Measurements from ENCODE around the gene ATP12A.
A peak's percentile ranks its signal among the peaks of the same experiment; 100 is the strongest.

Gene ATP12A

DNA sequence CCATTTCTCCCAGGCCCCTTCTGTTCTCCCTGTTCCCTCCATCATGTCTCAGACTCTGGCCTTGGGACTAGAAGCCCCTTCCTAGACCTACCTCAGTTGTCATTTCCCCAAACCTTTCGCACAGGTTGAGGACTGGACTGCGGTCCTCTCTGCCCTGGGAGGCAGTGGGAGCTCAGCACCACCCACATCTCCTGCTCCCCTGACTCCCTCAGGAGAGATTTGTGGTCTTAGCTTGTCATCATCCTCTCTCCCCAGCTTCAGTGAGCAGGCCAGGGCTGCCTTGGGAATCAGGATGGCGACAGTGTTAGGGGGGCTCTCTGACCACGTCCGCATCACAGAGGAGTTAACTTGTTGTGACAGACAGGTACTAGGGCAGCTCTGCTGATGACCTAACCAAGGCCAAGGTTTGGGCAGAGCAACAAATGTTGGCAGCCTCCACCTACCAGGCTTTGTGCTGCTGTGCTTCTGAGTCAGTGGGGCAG, 58.2 kb downstream of the ATP12A start:
- DNase-seq = no peak

DNA sequence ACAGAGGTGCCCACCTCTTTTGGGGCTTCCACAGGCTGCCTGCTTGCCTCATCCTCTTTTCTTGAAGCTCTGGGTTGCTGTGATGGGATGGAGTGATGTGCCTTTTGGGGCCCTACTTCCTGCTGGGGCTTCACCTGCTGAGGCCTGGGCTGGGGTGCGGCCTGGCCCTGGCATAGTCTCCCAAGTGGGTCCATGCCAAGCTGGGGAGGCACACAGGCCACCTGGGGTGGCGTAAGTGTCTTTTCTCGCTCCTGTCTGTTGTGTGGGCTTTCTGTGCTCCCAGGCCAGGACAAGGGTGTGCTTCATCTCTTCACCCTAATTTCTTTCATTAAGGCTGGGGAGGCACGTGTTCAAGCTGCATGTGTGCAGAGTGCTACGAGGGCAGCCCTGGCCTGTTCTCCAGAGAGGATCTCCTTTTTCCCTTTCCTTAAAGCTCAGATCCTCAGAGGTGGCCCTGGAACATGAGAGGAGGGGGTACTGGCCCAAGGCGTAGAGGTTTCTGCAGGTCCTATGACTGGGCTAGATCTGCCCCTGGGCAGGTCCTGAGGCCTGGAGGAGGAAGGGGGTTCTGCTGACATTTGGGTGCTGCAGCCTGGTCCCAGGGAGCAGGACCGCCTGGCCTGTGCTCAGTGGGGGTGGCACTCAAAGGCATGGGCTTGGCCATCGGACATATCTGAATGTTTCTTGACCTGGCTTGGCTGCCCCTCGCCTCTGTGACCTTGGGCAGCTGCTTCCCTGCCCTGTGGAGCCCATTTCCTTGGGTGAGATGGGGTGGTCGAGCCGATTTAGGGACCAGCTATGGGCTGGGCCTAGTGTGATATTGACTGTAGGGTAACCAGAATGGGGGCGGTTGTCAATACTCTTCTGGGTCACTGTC, 60.0 kb downstream of the ATP12A start:
- DNase-seq = no peak

DNA sequence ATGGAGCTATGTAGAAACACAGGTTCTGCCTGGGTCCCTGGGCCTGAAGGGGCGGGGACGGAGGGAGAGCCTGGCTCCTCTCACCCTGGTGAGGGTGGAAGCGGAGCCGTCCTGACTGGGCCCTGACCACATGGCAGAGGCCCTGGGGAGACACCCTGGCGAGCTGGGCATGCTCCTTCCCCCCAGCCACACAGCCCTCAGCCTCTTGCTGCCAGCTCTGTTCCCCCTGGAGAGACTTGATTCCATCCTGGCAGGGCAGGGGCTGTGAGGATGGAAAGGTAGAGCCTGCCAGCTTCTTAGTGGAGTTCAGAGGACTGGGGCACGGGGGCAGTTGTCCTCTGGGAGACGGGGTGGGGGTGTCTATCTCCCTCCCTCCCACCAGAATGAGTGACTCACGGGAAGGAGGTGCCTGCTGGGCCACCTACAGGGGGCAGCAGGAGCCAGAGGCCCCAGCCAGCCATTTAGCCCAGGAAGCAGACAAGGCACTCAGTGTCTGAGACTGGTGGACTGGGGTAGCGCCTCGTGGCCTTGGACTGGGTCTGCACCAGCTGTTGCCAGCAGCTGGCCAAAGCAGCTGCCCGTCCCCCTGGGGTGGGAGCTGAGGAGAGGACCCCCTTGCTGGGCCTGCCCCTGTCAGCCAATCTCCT, 60.9 kb downstream of the ATP12A start:
- DNase-seq = no peak

DNA sequence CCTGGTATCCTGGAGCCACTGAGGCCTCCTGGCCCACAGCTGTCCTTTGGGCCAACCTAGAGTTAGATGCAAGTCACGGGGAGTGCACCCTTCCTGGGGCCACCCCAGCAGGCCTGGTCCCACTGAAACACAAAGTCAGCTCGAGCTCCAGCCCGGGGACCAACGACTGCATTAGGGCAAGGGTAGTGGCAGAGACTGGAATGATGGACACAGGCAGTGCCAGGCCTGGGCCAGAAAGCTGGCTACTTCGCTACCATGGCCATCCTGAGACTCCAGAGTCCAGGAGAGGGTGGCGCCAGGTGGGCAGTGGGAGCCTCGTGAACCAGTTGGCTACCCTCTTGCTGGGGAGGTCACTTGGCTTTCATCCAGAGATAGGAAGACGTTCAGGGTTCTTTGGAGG, 61.6 kb downstream of the ATP12A start:
- no peak for DNase-seq

DNA sequence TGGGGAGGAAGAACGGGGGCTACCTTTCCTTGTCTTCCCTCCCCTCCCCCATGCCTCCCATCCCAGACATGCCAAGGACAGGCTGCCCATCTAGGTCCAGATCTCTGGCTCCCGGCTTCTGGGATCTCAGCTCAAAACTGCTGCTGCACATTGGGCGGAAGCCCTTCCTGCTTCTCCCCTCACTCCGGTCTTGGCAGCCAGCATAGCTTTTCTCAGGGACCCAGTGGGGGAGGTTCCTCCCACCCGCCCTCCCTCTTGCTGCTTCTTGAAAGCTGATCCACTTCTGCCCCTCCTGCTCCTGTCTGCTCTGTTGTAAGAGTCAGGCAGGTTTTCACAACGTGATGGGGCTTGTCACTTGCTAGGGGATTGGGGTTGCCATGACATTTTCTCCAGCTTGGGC, 62.1 kb downstream of the ATP12A start:
- DNase-seq = peak; percentile 51

DNA sequence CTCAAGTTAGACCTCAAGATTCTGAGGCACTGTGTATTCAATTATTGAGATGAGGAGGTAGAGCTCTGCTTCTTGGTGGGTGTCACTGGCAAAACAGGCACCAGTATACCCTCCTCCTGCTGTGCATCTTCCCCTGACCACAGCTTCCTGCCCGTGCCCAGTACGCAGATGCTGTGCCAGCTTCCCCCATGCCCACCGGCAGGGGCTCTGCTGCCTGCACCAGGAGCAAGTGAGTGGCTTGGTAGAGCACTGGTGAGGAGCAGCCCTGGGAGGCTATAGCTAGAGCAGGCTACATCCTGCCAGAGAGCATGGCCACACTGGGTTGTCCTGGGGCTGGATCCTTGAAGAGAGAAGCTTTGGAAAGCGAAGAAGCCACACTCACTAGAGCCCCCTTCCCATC, 62.8 kb downstream of the ATP12A start:
- no peak for DNase-seq

DNA sequence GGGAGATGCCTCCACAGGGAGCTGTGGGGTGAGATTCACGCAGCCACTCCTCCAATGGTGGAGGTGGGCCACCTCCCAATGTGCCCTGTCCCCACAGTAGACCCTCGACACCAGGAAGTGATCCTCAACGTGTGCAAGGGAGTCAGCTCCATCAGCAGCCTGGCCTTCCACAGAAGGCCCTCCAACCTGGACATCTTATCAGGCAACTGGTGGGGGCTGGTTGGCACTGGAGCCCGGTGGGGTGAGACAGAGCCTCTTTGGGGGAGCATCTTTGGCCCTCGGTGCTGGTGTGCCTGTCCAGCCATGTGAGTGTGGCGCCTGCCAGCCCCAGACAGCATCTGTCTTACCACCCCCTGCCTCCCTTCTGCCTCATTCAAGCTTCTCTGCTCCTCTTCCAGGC, 64.0 kb downstream of the ATP12A start:
- DNase-seq = no peak

DNA sequence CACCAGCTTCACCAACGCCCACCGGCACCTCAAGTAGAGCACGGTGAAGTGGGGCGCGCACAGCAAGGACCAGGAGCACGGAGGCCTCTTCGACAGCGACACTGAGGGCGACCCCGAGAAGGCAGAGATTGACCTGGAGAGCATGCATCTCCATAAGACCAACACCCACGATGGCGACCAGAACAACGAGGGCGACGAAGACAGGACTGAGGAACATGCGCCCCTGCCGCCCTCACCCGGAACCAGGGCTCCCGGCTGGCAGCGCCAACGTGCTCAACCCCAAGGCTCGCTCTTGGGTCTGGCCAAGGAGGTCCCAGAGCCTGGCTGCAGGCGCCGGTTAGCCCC, 65.3 kb downstream of the ATP12A start:
- no peak for DNase-seq

DNA sequence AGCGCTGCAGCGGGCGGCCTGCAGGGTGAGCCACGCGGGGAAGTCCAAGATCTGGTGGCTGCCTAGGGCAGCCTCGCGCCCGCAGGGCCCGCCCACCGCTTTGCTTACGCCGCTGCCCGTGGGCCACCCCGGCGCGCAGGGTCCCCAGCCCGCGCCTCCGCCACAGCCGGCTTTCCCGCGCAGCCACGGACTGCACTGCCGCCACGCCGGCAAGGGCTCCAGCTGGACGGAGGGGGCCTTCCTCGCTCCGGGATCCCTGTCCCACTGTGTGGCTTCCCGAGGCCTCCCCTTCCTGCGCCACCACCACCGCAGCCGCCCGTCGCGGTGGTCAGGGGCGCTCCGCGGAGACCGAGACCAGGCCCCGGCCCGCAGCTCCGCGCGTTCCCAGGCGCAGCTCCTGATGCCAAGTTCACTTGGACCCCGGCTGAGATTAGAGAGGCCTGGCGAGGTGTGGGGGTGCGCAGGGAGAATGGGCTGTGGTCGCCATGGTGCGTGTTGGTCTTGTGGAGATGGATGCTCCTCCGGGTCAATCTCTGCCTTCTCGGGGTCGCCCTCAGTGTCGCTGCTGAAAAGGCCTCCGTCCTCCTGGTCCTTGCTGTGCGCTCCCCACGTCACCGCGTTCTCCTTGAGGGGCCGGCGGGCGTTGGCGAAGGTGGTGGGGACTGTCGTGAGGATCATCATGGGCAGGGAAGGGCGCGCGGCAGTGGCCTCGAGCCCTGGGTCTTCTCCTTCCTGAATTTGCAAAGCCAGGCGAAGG, 65.8 kb downstream of the ATP12A start:
- no peak for DNase-seq

DNA sequence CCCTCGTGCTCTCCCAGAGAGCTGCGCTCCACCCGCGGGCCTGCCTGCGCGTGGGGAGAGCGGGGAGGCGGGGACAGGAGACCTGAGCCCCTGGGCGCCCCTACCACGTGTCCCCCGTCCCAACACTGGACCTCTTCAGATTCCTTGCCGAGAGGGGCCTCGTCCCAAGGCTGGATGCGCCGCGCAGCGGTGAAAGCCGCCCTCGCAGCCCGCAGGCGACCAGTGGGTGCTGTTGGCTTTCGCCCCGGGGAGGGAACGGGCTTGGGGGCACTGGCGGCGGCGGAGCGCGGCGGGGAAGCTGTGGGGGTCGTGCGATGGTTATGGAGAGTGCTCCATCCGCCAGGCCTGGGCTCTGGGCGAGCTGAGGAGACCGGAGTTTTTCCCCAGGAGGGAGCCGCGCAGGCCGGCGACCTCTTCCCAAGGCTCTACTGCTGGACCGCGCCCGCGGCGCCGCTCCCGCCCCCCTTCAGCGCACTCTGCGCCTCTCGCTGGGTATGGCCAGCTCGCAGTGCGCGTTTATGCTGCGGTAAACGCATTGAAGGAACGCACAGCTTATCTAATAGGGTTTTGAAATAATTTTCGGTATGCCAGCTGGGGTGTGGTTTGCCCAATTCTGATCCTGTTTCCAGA, 66.5 kb downstream of the ATP12A start:
- no peak for DNase-seq

DNA sequence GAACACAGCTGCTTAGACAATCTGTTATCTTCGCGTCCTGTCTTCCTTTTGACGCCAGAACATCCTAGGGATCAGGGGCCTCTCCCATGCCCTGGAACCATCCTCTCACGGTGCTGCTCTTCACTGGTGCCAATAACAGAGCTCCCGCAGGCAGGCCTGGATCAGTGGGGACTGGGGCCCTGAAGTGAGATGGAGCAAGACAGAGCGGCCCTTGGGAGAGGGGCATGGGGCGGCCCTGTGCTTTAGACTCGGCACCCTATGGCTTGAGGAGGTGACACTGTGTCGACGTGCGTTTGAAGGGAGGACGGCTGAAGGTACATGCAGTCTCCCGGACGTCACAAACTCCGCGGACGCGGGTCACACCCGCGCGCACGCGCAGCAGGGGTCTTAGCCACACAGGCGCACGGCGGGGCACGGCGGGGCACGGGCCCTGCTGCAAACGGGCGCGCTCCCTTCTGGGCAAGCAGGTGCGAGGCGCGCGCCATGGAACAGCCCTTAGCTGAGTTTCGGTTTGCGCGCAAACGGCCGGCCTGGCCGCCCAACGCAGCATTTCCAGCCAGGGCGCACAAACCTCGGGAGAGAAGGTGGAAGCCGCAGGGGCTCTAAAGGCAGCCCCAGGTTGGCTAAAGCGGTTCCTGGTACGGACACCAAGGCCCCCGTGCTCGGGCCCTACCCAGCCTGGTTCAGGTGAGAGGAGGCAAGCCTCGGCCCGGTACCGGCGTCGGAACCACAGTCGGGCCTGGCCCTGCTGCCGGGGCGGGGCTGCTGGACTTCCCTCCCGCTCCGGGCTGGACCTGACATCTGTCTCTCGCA, 67.2 kb downstream of the ATP12A start:
- no peak for DNase-seq

DNA sequence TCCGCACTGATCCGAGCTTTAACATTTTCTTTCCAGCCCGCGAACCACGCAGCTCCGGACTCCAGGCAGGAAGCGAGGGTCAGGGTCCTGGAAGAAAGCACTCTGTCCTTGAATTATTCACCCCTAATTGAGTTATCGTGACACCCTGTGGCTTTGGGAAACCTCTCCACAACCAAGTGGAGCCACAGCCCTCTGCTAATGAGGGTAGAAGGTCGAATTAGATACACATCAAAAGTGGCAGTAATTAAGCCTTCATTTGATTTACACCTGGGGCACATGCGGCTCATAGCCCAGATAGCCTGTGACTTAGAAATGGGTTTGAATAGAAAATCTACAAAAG, 67.8 kb downstream of the ATP12A start:
- DNase-seq = no peak

DNA sequence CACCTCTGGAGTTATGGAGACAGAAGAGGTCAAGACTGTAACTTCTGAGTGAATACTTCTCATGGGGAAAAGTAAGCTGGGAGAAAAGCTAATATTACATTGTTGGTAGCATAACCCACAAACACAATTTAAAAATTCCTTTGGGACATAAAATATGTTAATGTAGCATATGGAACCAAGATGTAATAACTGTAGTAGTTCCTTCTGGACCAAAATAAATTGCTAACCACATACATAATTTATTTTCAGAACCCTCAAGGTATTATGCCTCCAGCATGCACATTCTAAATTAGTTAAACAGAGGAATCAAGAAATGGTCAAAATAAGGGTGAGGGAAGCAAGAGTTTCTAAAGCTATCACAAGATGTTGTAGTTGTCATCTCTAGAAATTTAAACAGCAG, 79.0 kb downstream of the ATP12A start:
- DNase-seq = no peak

Data from right hindlimb (tissue), 1 donor.